HG03354 (cell line): ENCODE measurements around the gene KREMEN1.
"Not testable (repeated sequence)": the region's sequence is repeated elsewhere in the genome, so short reads cannot be mapped to it uniquely, and the experiment has no call there.

ENCODE experiments used
- ATAC-seq: cut with Tn5 transposase; IDR thresholded peaks from one replicate; pipeline ENCODE4 v1.9.1; 2021; ENCODE audit warnings: mild to moderate bottlenecking; ENCODE audit not compliant: unreplicated experiment, poor library complexity, severe bottlenecking

The KREMEN1 gene

DNA sequence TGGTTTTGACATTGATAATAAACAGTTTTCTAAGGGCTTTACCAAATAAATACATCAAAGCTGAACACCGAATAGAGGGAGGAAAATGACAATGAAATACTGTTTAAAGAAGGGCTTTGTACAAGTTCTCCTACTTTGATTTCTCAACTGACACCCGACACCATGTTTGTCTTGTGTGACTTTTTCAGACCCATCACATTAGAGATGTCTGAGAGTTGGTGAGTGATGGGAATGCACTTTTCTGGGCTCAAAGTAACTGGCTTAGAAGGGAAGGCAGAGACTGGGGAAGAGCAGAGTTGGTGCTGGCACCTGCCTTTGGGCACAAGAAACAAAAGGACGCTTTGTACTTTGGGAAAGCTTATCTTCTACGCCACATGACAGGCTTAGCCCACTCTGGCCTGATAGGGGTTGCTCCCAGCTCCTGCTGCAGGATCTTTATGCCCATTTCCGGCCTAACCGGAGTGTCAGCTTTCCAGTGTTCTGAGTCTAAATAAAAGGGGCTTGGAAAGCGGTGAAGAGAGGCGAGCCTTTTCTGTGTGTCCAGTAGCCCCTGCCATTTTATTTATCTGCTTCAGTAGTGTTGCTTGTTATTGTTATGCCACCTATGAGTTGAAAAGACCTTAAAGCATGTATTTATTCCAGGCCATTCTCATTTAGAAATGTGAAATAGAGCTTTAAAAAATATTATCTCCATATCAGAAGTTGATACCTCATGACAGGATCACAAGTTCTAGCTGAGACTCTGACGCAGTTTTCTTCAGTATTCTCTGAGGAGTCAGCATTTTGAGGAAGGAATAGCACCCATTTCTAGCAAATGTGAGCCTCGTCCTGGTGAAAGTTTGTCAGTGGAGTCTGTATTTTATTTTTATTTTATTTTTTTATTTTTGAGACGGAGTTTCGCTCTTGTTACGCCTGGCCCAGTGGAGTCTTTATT, 24.2 kb downstream of the KREMEN1 start:
- ATAC-seq = no peak

DNA sequence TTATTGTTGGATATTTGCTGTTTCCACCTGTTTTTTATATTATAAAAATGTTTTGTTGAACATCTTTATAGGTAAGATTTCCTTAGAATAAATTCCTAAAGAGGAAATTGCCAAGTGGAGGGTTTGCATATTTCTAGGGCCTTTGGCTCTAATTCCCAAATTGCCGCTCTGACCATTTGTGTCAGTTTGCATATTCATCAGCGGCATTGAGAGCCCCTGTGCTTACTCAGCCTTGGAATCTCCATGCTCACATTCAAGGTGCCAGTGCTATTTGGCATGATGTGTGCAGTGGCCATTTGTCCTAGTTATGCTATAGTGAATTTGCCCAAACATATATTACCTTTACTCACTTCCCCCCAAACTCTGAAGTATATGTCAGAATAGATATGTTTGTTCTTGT, 25.5 kb downstream of the KREMEN1 start:
- ATAC-seq = no peak

DNA sequence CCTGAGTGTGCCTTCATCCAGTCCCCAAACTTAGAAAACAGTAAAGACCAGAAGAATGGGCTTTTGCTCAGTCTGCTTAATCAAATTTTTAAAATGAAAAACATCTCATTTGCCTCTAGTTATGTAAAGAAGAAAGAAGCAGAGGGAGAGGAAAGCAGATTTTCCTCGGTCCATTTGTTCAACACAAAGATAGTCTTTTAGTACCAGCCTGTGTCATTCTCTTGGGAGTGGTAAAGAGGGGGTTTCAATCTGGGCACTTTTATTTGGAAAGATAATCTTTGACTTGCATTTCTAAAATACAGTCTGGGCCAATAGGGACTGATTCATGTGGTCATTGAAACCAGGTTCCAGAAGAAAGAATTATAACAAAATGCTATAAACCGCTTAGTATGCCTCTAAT, 29.5 kb downstream of the KREMEN1 start:
- no peak for ATAC-seq

DNA sequence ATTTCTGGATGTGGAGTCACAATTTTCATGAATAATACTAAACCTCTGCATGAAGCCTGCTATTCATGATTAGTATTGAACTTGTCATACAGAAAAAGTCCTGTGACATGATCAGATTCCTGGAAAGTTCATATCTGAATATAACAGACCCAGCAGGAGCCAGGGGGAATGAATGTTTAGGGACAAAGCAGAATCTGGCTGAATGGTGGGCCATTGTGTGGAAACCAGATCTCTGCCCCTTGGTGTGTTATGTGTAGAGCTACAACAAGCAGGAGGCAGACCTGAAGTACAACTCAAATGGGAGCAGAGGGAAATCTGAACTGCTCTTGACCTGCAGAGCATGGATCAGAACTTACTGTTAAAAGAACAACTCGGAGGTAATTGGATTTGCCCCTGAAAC, 30.3 kb downstream of the KREMEN1 start:
- no peak for ATAC-seq

DNA sequence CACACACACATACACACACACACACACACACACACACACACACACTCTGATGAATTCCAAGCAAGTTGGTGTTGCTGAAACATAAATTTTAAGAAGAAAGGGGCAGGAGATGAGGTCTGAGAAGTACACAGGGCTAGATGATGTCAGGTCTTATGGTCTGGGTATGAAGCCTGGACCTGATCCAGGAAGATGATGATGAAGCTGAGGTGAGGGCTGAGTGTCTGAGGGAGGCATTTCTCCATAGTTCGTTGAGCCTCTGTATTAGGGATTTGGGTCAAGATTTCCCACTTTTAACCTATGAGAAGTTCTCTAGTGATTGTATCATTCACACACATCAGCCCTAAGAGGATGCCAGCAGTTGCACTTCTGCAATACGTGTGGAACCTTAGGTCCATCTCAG, 32.6 kb downstream of the KREMEN1 start:
- ATAC-seq = no peak

DNA sequence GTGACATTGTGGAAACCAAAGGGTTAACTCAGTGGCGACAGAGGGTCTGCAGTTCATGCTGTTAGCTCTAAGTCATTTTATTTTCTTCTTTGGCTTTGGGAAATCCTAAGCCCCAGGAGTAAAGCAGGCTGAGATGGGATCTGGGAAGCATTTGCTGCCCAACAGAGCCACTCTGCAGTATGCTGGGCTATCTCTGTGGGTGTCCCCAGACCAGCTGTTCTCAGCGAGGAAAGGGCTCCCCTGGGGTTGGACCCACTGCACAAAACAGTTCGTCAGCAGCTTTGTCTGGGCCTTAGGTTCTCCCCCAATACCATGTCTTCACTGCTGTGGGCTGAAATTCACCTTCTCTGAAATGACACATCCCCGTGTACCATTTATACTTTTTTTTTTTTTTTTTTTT, 34.0 kb downstream of the KREMEN1 start:
- no peak for ATAC-seq

DNA sequence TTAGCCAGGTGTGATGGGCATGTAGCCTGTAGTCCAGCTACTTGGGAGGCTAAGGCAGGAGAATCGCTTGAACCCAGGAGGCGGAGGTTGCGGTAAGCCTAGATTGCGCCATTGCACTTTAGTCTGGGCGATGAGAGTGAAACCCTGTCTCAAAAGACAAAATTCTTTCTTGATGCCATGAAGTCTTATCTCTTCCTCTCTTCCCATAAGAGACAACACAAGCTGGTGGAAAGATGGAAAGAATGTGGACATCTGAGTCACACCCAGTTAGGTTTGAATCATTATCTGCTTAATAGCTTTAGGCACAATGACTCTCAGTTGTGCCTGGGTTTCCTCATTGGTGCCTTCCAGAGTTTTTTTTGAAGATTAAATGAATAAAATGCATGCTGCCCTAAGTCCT, 35.3 kb downstream of the KREMEN1 start:
- no peak for ATAC-seq

DNA sequence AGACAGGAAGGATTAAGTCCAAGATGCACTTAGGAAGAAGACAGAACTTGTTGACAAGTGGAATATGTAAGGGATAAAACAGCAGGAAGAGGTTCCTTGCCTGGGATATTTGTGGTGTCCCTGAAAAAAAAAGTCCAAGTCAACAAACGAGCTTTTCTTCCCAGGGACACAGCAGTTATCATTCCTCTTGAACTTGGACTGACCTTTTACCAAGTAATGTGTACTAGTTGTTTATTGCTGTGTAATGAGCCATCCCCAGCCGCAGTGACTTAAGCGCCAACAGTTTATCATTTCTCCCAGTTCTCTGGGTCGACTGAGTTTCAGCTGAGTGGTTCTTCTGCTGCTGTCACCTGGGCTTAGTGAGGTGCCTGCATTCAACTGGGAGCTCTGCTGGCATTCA, 37.0 kb downstream of the KREMEN1 start:
- ATAC-seq = no peak

DNA sequence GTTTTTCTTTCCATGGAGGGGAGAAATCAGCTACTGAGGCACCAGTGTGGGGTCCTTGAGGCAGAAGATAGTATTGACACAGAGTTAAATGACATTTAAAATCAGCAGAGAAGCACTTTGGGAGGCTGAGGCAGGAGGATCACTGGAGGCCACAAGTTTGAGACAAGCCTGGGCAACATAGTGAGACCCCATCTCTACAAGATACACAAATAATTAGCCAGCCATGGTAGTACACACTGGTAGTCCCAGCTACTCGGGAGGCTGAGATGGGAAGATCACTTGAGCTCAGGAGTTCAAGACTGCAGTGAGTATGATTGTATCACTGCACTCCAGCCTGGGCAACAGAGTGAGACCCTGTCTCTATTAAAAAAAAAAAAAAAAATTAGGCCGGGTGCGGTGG, 38.1 kb downstream of the KREMEN1 start:
- ATAC-seq = no peak

DNA sequence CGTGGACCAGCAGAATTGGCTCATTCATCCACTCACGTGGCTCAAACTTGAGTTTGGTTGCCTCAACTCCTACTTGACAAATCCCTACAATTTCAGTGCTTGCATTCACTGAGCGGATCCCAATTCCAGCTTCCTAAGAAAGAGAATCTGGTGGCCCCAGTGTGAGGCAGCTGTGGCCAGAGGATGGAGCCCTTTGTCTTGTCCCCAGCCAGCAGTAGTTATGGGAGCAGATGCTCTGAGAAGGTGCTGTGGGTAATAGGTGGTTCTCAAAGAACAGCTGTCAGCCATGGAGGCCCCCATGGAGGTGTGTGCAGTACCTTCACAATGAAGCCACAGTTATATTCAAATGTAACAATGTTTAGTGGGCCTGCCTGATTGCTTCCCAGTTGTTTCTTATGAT, 39.3 kb downstream of the KREMEN1 start:
- no peak for ATAC-seq

DNA sequence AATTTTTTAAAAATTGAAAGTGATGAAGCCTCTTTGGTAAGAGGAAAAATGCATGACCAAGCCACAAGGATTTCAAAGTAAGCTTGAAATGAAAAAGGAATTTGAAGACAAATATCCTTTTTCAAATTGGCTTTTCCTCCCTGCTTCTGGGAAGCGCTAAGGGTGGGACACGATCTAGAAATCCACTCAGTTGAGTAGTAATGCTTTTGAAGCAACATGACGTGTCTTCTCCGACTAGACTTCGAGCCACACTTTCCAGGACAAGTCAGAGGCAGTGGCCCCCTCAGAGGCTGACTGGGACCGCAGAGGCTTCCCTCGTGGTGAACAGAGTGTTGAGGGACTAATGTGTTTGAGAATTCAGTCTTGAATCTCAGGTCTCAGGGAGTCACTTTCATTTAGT, 39.8 kb downstream of the KREMEN1 start:
- ATAC-seq = no peak

DNA sequence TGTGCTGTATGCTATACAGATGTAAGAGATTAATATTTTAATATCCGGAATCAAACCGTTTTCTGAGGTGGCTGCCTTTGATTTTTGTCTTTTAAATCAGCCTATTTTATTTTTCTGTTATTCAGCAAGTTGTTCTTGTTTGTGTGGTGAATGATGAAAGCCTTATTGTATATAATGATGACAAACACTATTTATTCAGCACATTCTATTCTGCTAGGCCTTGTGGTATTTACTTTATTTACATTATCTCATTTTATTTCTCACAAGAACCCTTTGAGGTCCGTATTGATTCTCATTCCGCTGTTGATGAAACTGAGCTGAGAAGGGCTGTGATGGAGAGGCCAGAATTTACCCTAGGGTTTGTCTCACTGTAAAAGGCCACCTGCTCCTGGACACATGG, 40.5 kb downstream of the KREMEN1 start:
- no peak for ATAC-seq

DNA sequence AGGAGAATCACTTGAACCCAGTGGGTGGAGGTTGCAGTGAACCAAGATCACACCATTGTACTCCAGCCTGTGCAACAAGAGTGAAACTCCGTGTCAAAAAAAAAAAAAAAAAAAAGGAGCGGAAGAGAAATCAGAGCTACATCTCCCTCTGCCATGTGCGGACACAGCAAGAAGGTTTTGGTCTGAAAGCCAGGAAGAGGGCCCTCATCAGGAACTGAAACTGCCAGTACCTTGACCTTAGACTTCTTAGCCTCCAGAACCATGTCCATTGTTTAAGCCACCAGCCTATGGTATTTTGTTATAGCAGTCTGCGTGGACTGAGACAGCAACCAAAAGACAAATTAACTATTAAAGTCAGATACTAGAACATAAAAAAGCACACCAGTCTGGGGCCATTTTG, 41.6 kb downstream of the KREMEN1 start:
- no peak for ATAC-seq

DNA sequence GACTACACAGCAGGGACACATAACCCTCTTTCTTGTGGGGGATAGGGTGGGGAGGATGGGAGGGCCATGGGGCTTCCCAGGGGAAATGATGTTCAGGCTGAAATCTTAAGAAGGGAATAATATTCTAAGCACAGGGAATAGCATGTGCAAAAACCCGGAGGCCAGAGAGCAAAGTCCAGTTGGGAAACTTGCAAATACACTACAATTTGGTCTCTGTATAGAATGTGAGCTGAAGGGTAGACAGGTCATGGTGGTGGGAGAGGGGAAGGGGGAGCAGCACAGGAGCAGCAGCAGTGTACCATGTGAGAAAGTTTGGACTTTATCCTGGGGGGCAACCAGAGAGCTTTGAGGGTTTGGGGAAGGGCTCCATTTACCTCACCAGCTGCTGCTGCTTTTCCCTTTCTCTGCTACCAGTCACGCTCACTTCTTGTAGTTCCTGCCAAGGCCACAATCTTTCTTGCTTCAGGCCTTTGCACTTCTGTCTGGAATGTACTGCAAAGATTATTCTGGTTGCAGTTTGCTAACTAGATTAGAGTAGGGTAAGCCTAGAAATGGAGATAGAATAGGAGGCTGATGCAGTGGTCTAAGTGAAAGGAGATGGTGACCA, 43.0 kb downstream of the KREMEN1 start:
- no peak for ATAC-seq

DNA sequence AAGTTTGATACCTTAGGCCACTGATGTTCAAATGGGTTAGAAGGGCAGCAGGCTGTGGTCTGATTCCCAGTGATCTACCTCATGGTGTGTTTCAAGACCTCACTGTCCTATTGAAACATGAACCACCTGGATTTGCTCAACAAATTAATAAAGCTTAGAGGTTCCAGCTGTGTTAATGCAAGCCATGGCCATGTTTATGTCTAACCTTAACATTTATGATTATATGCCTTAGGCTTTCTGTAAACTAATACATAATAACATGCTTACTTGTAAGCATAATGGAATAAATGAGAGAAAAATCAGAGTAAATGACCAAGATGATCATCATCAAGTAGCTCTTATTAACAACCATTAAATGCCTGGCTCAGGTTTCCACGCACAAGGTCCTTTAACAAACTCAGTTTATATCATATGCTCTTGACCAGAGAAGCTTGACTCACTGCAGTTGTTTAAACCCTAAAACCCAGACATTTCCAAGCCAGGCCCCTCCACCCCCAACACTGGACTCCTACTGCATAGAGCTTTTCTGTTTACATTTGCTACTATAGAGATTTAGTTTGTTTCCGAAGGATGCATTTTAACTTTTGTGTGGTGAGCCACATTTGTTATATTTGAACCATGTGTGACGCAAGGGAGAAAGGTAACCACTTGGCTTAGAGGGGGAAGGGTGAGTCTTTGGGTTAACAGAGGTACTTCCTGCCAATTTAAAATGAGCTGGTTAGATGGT, 43.7 kb downstream of the KREMEN1 start:
- no peak for ATAC-seq

DNA sequence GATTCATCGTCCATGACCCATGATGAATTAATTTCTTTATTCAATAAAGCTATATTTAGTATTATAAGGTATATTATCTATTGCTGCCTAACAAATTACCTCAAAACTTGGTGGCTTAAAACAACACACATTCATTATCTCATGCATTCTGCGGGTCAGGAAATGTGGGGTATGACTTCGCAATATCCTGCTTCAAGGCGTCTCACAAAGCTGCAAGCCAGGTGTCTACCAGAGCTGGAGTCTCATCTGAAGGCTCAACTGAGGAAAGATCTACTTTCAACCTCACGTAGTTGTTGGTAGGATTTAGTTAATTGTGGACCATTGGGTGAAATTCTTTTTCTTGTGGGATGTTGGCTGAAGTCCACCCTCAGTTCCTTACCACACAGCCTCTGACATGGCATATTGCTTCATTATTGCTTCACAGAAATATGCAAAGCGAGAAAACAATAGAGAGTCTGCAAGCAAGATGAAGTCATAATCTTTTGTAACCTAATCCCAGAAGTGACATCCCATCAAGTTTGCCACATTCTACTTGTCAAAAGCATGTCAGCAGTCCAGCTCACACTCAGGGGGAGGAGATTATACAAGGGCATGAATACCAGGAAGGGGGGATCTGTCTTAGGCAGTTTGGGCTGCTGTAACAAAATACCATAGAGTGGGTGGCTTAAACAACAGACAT, 45.1 kb downstream of the KREMEN1 start:
- ATAC-seq = no peak

DNA sequence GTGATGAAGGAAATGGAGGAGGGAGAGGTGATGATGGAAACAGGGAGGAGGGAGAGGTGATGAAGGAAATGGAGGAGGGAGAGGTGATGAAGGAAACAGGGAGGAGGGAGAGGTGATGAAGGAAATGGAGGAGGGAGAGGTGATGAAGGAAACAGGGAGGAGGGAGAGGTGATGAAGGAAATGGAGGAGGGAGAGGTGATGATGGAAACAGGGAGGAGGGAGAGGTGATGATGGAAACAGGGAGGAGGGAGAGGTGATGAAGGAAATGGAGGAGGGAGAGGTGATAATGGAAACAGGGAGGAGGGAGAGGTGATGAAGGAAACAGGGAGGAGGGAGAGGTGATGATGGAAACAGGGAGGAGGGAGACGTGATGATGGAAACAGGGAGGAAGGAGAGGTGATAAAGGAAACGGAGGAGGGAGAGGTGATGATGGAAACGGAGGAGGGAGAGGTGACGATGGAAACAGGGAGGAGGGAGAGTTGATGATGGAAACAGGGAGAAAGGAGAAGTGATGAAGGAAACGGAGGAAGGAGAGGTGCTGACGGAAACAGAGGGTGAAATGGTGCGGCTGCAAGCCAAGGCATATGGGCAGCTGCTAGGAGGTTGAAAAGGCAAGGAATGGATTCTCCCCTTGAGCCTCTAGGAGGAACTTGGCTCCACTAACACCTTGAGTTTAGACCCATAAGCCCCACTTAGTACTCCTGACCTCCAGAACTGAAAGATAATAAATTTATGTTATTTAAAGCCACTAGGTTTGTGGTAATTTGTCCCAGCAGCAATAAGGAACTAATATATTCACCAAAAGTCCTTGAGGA, 47.5 kb downstream of the KREMEN1 start:
- ATAC-seq = not testable (repeated sequence)

DNA sequence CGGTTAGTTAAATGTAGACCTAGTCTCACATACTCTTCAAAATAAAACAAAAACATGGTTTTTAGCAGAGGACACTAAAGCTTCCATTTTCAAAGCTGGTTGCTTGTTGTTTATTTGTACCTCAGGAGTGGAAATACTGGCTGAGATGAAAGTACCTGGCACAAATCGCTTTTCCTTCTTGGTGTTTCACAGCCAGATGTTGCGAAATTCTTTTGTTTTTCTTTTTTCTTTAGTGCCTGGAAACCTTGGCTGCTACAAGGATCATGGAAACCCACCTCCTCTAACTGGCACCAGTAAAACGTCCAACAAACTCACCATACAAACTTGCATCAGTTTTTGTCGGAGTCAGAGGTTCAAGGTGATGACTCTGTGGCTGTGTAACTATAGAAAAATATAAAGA, 48.3 kb downstream of the KREMEN1 start:
- ATAC-seq = no peak

DNA sequence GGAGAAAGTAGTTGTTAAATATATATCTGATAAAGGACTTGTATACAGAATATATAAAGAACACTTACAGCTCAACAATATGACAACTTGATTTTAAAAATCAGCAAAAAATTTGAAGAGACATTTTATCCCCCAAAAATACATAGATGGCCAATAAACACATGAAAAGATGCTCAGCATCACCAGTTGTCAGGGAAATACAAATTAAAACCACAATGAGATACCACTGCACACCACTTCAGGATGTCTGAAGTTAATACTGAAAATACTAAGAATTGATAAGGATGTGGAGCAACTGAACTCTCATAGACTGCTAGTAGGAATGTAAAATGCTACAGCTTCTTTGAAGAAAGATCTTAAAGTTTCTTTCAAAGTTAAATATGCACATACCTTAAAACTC, 49.2 kb downstream of the KREMEN1 start:
- ATAC-seq = no peak
